ENCODE results near the gene TBC1D14.

Gene TBC1D14

GRCh38 chr4:6937201-6937600 is 27.6 kb downstream of the TBC1D14 start:
- Histone ChIP-seq H3K4me1 (ENCODE audit: insufficient read depth, low read length) (peaks cover 13% of the 10 kb centered on the region), H3K27me3 (ENCODE audit: control insufficient read depth in 1 of 2, insufficient read depth in 2 of 2, low read length in 2 of 2) (no peaks in the 10 kb centered on the region), H3K4me3 (ENCODE audit: low read depth in 1 of 2, low read length in 2 of 2) (no peak overlapping the region), H3K27ac (ENCODE audit: low read depth, low read length) (no peak overlapping the region), H3K9ac (ENCODE audit: low read length) (no peak overlapping the region), H3K36me3 (ENCODE audit: insufficient read depth, low read length) (no peaks in the 10 kb centered on the region), H3K9me3 (ENCODE audit: low read length) (no peaks in the 10 kb centered on the region)

DNA sequence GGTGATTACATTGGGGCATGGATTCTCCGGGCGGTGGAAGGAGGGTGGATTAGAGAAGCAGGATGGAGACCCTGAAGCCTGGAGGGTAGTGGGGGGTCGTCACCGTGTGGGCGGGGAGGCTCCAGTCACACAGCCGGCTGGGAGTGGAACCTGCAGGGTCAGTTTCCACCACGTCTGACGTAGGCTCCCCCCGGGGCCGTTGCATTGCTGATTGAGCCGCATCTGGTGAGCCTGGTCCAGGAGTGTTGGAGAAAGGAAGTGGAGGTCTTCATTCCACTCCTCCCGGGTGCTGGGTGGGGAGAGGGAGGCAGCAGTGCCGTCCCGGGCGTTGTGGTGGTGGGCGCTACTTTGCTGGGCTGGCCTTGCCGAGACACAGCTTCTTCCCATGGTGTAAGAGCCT is 28.1 kb downstream of the TBC1D14 start:
- Histone ChIP-seq H3K9ac (ENCODE audit: low read length) (no peak overlapping the region), H3K27ac (ENCODE audit: low read depth, low read length) (no peak overlapping the region), H3K9me3 (ENCODE audit: low read length) (no peaks in the 10 kb centered on the region), H3K4me1 (ENCODE audit: insufficient read depth, low read length) (peaks cover 17% of the 10 kb centered on the region), H3K27me3 (ENCODE audit: control insufficient read depth in 1 of 2, insufficient read depth in 2 of 2, low read length in 2 of 2) (no peaks in the 10 kb centered on the region), H3K4me3 (ENCODE audit: low read depth in 1 of 2, low read length in 2 of 2) (no peak overlapping the region), H3K36me3 (ENCODE audit: insufficient read depth, low read length) (no peaks in the 10 kb centered on the region)

DNA sequence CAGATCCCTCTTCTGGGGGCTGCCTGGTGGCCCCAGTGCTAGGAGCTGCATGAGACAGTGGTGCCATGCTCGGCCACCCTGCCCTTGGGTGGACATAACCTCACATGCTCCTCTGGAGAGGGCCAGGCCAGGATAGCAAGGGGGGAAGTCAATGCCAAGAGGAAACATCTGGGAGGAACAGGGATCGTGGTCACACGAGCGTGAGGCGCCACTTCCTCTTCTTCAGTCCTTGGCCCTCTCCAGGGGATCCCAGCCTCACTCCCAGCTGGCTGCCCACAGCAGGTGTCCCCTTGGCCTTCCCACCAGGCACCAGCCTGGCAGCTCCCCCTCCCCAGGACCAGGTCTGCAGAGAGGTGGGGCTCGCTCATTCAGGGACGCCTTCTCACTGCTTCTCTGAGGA is 28.6 kb downstream of the TBC1D14 start:
- Histone ChIP-seq H3K4me1 (ENCODE audit: insufficient read depth, low read length) (peaks cover 17% of the 10 kb centered on the region), H3K9me3 (ENCODE audit: low read length) (no peaks in the 10 kb centered on the region), H3K36me3 (ENCODE audit: insufficient read depth, low read length) (no peaks in the 10 kb centered on the region), H3K4me3 (ENCODE audit: low read depth in 1 of 2, low read length in 2 of 2) (no peak overlapping the region), H3K27ac (ENCODE audit: low read depth, low read length) (no peak overlapping the region), H3K9ac (ENCODE audit: low read length) (no peak overlapping the region), H3K27me3 (ENCODE audit: control insufficient read depth in 1 of 2, insufficient read depth in 2 of 2, low read length in 2 of 2) (no peaks in the 10 kb centered on the region)

- Histone ChIP-seq H3K9ac (ENCODE audit: low read length) (no peak overlapping the region), H3K36me3 (ENCODE audit: insufficient read depth, low read length) (no peaks in the 10 kb centered on the region), H3K9me3 (ENCODE audit: low read length) (no peaks in the 10 kb centered on the region), H3K4me3 (ENCODE audit: low read depth in 1 of 2, low read length in 2 of 2) (no peak overlapping the region), H3K27me3 (ENCODE audit: control insufficient read depth in 1 of 2, insufficient read depth in 2 of 2, low read length in 2 of 2) (no peaks in the 10 kb centered on the region), H3K4me1 (ENCODE audit: insufficient read depth, low read length) (peaks cover 17% of the 10 kb centered on the region), H3K27ac (ENCODE audit: low read depth, low read length) (no peak overlapping the region)
Measured at GRCh38 chr4:6938647-6939271, 29.1 kb downstream of the TBC1D14 start.

DNA sequence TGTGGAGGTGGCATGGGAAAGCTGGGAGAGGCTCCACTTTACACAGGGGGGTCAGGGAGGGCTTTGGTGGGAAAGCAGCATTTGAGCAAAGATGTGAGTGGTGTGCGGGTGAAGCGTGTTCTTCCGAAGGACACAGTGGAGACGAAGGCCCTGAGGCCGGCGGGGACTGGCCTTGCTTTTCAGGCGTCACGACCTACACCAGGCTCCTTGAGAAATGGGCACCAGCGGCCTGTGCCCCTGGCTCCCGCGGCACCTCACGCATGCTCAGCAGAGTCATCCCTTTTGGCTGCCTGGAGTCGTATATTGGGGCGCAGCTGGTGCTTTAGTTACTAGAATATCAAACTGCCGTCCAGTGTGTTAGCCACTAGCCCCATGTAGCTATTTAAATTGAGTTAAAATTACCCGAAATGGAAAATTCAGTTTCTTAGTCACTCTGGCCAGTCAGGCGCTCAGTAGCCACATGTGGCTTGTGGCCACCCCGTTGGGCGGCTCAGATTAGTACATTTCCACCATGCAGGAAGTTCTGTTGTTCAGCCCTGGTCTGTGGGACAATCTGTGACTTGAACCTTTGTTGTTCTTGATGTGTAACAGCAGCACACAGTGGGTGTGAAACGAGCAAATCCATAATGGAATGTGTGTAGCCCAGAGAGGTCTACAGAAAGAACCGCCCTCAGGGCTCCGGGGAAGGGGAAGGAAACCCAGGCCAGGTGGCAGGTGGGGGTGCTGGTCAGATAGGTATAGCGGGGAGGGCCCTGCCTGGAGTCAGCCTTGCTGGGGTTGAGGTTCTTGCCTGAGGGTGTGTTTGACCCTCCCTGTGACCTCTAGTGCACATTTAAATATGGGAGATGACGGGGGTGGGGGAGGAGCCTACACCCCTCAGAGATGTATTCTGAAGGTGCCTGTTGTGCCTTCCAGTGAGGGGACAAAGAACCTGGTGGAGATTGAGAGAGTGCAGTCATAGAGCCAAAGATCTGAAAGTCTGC is 30.4 kb downstream of the TBC1D14 start:
- Histone ChIP-seq H3K9ac (ENCODE audit: low read length) (no peak overlapping the region), H3K27ac (ENCODE audit: low read depth, low read length) (no peak overlapping the region), H3K4me3 (ENCODE audit: low read depth in 1 of 2, low read length in 2 of 2) (no peak overlapping the region), H3K9me3 (ENCODE audit: low read length) (no peaks in the 10 kb centered on the region), H3K36me3 (ENCODE audit: insufficient read depth, low read length) (no peaks in the 10 kb centered on the region), H3K4me1 (ENCODE audit: insufficient read depth, low read length) (peaks cover 17% of the 10 kb centered on the region), H3K27me3 (ENCODE audit: control insufficient read depth in 1 of 2, insufficient read depth in 2 of 2, low read length in 2 of 2) (no peaks in the 10 kb centered on the region)

DNA sequence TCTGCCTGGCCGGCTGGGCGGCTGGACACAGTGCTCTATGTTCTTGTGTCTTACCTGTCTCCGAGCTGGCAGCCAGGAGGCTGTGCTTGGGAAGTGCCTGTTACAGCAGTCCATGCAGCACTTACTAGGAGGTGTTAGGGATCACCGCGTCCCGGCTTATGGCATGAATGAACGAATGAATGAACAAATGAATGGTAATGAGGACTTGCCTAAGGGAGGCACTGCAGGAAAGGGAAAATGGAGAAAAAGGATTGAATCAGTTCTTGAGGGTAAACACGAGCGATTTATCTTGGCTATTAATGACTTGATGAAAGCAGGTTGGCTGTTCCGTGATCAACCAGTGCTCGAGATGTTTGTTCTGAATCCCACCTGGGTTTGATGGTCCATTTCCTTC is 31.1 kb downstream of the TBC1D14 start:
- Histone ChIP-seq H3K4me3 (ENCODE audit: low read depth in 1 of 2, low read length in 2 of 2) (no peak overlapping the region), H3K9ac (ENCODE audit: low read length) (no peak overlapping the region), H3K4me1 (ENCODE audit: insufficient read depth, low read length) (peaks cover 17% of the 10 kb centered on the region), H3K36me3 (ENCODE audit: insufficient read depth, low read length) (no peaks in the 10 kb centered on the region), H3K9me3 (ENCODE audit: low read length) (no peaks in the 10 kb centered on the region), H3K27ac (ENCODE audit: low read depth, low read length) (no peak overlapping the region), H3K27me3 (ENCODE audit: control insufficient read depth in 1 of 2, insufficient read depth in 2 of 2, low read length in 2 of 2) (no peaks in the 10 kb centered on the region)

DNA sequence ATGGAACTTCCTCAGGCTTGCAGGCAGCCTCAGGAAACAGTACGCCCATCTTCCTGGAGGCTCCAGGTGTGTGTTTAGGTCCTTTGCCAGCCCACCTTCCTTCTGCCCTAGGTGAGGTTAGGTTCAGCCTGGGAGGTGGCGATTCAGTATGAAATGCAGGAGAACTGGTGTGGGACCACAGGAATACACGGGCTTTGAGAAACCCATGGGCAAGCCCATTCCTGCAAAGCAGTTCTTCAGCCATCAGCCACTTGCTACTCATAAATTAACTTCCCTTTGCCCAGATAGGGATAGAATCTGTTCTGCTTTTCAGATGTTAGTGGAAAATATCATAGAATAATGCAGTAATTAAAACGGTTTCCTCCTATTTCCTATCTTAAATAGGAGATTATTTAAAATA is 32.2 kb downstream of the TBC1D14 start:
- peaks cover 17% of the 10 kb centered on the region for H3K4me1 ChIP-seq (ENCODE audit: insufficient read depth, low read length)

DNA sequence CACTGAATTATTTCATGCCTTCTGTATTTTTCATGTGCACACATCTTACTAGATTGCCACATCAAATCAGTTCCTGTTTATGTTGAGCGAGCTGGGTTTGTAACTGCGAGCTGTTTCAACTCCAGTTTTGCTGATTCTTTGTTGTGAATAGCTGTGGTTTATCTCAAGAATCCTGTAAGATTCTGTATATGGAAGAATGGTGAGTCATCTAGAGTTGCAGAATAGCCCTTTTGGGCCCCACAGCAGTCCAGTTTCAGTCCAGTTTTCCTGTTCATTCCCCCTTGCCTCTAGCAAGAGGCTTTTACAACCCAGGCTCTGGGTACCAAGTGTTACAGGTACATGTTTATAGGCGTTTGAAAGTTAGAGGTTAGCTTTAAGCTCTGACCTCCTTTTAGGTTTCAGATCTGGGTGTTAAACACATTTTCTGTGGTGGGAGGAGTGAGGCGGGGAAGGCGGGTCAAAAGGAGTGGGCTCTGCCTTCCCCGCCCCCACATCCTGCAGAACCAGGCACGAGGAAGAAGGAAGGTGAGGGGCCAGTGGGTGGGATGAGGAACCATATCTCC is 32.7 kb downstream of the TBC1D14 start:
- Histone ChIP-seq H3K9me3 (ENCODE audit: low read length) (no peaks in the 10 kb centered on the region), H3K4me1 (ENCODE audit: insufficient read depth, low read length) (peaks cover 17% of the 10 kb centered on the region), H3K36me3 (ENCODE audit: insufficient read depth, low read length) (no peaks in the 10 kb centered on the region), H3K27me3 (ENCODE audit: control insufficient read depth in 1 of 2, insufficient read depth in 2 of 2, low read length in 2 of 2) (no peaks in the 10 kb centered on the region), H3K9ac (ENCODE audit: low read length) (no peak overlapping the region), H3K4me3 (ENCODE audit: low read depth in 1 of 2, low read length in 2 of 2) (no peak overlapping the region), H3K27ac (ENCODE audit: low read depth, low read length) (peak overlapping the region; percentile 52)

More for the DNA sequence above, 32.2 kb downstream of the TBC1D14 start:
- H3K9ac ChIP-seq (ENCODE audit: low read length), result no peak overlapping the region
- H3K36me3 ChIP-seq (ENCODE audit: insufficient read depth, low read length), result no peaks in the 10 kb centered on the region
- no peak overlapping the region for H3K4me3 ChIP-seq (ENCODE audit: low read depth in 1 of 2, low read length in 2 of 2)
- H3K27ac ChIP-seq (ENCODE audit: low read depth, low read length), result peak overlapping the region; percentile 52
- H3K27me3 ChIP-seq (ENCODE audit: control insufficient read depth in 1 of 2, insufficient read depth in 2 of 2, low read length in 2 of 2), result no peaks in the 10 kb centered on the region
- no peaks in the 10 kb centered on the region for H3K9me3 ChIP-seq (ENCODE audit: low read length)

GRCh38 chr4:6943012-6943884 is 33.6 kb downstream of the TBC1D14 start:
- Histone ChIP-seq H3K4me1 (ENCODE audit: insufficient read depth, low read length) (peaks cover 17% of the 10 kb centered on the region), H3K9me3 (ENCODE audit: low read length) (no peaks in the 10 kb centered on the region), H3K27ac (ENCODE audit: low read depth, low read length) (peak overlapping the region; percentile 52), H3K36me3 (ENCODE audit: insufficient read depth, low read length) (no peaks in the 10 kb centered on the region), H3K9ac (ENCODE audit: low read length) (no peak overlapping the region), H3K27me3 (ENCODE audit: control insufficient read depth in 1 of 2, insufficient read depth in 2 of 2, low read length in 2 of 2) (no peaks in the 10 kb centered on the region), H3K4me3 (ENCODE audit: low read depth in 1 of 2, low read length in 2 of 2) (no peak overlapping the region)

DNA sequence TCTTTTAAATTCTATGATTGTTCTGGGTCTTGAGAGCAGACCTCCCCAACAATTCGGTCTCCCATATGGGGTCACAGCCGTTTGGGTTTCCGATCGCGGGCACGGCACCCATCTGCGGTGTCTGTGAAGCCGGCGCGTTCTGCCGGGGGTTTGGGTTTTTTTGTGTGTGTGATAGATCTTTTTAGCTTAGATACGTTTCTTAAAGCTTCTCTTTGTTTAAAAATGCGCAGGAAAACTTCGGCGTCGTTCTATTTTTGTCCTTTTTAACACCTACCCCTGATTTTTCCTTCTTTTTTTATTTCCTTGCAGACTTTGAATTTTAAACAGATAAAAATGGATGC is 34.2 kb downstream of the TBC1D14 start:
- H3K36me3 ChIP-seq (ENCODE audit: insufficient read depth, low read length), result no peaks in the 10 kb centered on the region
- H3K27me3 ChIP-seq (ENCODE audit: control insufficient read depth in 1 of 2, insufficient read depth in 2 of 2, low read length in 2 of 2), result no peaks in the 10 kb centered on the region
- no peak overlapping the region for H3K9ac ChIP-seq (ENCODE audit: low read length)
- no peaks in the 10 kb centered on the region for H3K9me3 ChIP-seq (ENCODE audit: low read length)
- no peak overlapping the region for H3K4me3 ChIP-seq (ENCODE audit: low read depth in 1 of 2, low read length in 2 of 2)
- no peak overlapping the region for H3K27ac ChIP-seq (ENCODE audit: low read depth, low read length)
- H3K4me1 ChIP-seq (ENCODE audit: insufficient read depth, low read length), result peaks cover 17% of the 10 kb centered on the region
